HL-60 (cell line): Measurements from ENCODE around the gene UNC5C.

ENCODE experiments used
- DNase-seq, 2 experiments: peaks; one replicate each; pipeline ENCODE4 v3.0.0-alpha.2; 2010 to 2020; ENCODE audit warnings: low read depth in 1 of 2, low spot score in 1 of 2
- H3K27ac ChIP-seq: fragments of 250-450 bp; sonication (Bioruptor Pico); replicated peaks from 2 replicates; pipeline ENCODE4 v1.5.1; 2020; ENCODE audit warnings: mild to moderate bottlenecking, moderate library complexity
- H3K27me3 ChIP-seq: fragments of 250-450 bp; sonication (Bioruptor Pico); 2 replicates; pipeline ENCODE4 v1.5.1; 2021; ENCODE audit warnings: mild to moderate bottlenecking, moderate library complexity; ENCODE audit not compliant: insufficient read depth, poor library complexity, severe bottlenecking
- H3K4me3 ChIP-seq: replicated peaks from 2 replicates; pipeline ENCODE4 v1.5.1; 2011; ENCODE audit warnings: mild to moderate bottlenecking, control low read depth, low read length; ENCODE audit not compliant: insufficient read depth
- GABPA ChIP-seq: IDR thresholded peaks from 2 replicates; pipeline ENCODE4 v1.6.1; 2012; ENCODE audit warnings: low read depth
- POLR2AphosphoS5 ChIP-seq: IDR thresholded peaks from 2 replicates; pipeline ENCODE4 v1.6.1; 2012; ENCODE audit warnings: low read depth
- SPI1 ChIP-seq: IDR thresholded peaks from 2 replicates; pipeline ENCODE4 v1.6.1; 2012; ENCODE audit warnings: low read depth, mild to moderate bottlenecking, borderline replicate concordance
- TF ChIP-seq, protein P1 (sequence below): IDR thresholded peaks from 2 replicates; pipeline ENCODE4 v1.6.1; 2012; ENCODE audit warnings: low read depth; ENCODE audit not compliant: insufficient replicate concordance
- TF ChIP-seq, protein P2 (sequence below): IDR thresholded peaks from one replicate; pipeline ENCODE4 v1.5.1; 2011; ENCODE audit warnings: low read length, control low read depth, inconsistent platforms; ENCODE audit not compliant: insufficient read depth

Gene UNC5C

GRCh38 chr4:95159384-95159783 is 389.4 kb downstream of the UNC5C start:
- H3K27me3 ChIP-seq = no peaks in the 10 kb centered on the region
- H3K27ac ChIP-seq = no peak overlapping the region
- no peak for TF ChIP-seq GABPA
- TF ChIP-seq POLR2AphosphoS5 = no peak
- TF ChIP-seq SPI1 = no peak
- TF ChIP-seq, protein P1, sequence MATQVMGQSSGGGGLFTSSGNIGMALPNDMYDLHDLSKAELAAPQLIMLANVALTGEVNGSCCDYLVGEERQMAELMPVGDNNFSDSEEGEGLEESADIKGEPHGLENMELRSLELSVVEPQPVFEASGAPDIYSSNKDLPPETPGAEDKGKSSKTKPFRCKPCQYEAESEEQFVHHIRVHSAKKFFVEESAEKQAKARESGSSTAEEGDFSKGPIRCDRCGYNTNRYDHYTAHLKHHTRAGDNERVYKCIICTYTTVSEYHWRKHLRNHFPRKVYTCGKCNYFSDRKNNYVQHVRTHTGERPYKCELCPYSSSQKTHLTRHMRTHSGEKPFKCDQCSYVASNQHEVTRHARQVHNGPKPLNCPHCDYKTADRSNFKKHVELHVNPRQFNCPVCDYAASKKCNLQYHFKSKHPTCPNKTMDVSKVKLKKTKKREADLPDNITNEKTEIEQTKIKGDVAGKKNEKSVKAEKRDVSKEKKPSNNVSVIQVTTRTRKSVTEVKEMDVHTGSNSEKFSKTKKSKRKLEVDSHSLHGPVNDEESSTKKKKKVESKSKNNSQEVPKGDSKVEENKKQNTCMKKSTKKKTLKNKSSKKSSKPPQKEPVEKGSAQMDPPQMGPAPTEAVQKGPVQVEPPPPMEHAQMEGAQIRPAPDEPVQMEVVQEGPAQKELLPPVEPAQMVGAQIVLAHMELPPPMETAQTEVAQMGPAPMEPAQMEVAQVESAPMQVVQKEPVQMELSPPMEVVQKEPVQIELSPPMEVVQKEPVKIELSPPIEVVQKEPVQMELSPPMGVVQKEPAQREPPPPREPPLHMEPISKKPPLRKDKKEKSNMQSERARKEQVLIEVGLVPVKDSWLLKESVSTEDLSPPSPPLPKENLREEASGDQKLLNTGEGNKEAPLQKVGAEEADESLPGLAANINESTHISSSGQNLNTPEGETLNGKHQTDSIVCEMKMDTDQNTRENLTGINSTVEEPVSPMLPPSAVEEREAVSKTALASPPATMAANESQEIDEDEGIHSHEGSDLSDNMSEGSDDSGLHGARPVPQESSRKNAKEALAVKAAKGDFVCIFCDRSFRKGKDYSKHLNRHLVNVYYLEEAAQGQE = no peak
- TF ChIP-seq, protein P2, sequence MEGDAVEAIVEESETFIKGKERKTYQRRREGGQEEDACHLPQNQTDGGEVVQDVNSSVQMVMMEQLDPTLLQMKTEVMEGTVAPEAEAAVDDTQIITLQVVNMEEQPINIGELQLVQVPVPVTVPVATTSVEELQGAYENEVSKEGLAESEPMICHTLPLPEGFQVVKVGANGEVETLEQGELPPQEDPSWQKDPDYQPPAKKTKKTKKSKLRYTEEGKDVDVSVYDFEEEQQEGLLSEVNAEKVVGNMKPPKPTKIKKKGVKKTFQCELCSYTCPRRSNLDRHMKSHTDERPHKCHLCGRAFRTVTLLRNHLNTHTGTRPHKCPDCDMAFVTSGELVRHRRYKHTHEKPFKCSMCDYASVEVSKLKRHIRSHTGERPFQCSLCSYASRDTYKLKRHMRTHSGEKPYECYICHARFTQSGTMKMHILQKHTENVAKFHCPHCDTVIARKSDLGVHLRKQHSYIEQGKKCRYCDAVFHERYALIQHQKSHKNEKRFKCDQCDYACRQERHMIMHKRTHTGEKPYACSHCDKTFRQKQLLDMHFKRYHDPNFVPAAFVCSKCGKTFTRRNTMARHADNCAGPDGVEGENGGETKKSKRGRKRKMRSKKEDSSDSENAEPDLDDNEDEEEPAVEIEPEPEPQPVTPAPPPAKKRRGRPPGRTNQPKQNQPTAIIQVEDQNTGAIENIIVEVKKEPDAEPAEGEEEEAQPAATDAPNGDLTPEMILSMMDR = no peak
- no peak for DNase-seq
- no peak overlapping the region for H3K4me3 ChIP-seq

DNA sequence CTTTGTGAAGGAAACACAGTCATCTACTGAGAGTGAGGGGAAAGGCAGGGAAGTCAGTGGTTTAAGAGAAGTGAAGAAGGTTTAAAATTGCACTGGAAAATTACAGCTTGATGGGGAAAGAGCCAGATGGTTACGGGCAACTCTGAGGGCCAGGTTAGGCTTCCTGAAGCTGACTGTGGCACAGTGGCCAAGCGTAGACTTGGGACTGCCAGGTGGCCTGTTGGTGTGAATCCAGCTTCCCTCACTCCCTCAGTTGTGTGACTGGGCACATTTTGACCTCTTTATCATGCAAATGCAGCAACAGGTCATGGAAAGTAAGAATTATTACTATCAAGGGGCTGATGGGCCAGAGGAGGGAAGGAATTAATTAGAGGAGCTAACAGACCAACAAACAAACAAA is 390.1 kb downstream of the UNC5C start:
- no peak overlapping the region for H3K4me3 ChIP-seq
- H3K27me3 ChIP-seq = no peaks in the 10 kb centered on the region
- no peak for DNase-seq
- no peak overlapping the region for H3K27ac ChIP-seq
- TF ChIP-seq GABPA = no peak
- TF ChIP-seq, protein P1 = no peak

DNA sequence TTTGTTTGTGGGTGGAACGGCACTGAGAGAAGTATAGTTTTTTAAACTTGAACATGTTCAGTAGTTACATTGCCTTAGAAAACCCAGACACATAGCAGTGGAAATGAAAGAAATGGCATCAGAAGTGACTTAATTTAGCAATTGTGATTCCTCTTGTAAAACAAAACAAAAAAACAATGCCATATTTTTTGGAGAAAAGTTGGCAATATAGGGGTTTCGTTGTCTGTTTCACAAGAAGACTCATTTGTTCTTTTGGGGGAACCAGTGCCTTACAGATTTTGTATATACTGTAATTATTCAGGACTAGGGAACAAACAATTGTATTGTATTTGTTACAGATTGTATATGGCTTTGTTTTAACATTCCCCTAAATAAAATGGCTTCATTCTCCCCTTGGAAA is 390.7 kb downstream of the UNC5C start:
- no peak for TF ChIP-seq POLR2AphosphoS5
- TF ChIP-seq, protein P1 = no peak
- no peak for TF ChIP-seq GABPA
- TF ChIP-seq, protein P2 = no peak
- DNase-seq = no peak

GRCh38 chr4:95157596-95157995 is 391.2 kb downstream of the UNC5C start:
- no peaks in the 10 kb centered on the region for H3K27me3 ChIP-seq
- TF ChIP-seq GABPA = no peak
- no peak for TF ChIP-seq POLR2AphosphoS5
- TF ChIP-seq SPI1 = no peak
- TF ChIP-seq, protein P1 = no peak
- TF ChIP-seq, protein P2 = no peak
- no peak for DNase-seq

More for the DNA sequence above, 390.7 kb downstream of the UNC5C start:
- Histone ChIP-seq H3K4me3 (no peak overlapping the region), H3K27me3 (no peaks in the 10 kb centered on the region), H3K27ac (no peak overlapping the region)

More at GRCh38 chr4:95157596-95157995, 391.2 kb downstream of the UNC5C start:
- no peak overlapping the region for H3K4me3 ChIP-seq
- no peak overlapping the region for H3K27ac ChIP-seq
